Measurements from ENCODE around the gene YY1. TPM values are rescaled to one million over a fixed set of nuclear protein-coding genes. Genes with fewer than 3 reads are reported as not detected.
A peak's percentile ranks its signal among the peaks of the same experiment; 100 is the strongest.

Gene YY1
- total and polyA plus RNA-seq, 2 of the 4 experiments (the other 2 are of a cell fraction) = 21.7 to 29.9 TPM

GRCh38 chr14:100309028-100309737, 70.2 kb downstream of the YY1 start:
- TF ChIP-seq, protein P1, sequence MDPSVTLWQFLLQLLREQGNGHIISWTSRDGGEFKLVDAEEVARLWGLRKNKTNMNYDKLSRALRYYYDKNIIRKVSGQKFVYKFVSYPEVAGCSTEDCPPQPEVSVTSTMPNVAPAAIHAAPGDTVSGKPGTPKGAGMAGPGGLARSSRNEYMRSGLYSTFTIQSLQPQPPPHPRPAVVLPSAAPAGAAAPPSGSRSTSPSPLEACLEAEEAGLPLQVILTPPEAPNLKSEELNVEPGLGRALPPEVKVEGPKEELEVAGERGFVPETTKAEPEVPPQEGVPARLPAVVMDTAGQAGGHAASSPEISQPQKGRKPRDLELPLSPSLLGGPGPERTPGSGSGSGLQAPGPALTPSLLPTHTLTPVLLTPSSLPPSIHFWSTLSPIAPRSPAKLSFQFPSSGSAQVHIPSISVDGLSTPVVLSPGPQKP (IDR thresholded peaks at IDR 0.05; ENCODE audit: borderline replicate concordance, low read depth, low read length) = no peak
- TF ChIP-seq MXI1 (IDR thresholded peaks at IDR 0.05; ENCODE audit: borderline replicate concordance, low read depth, low read length) (no peak), RCOR1 (IDR thresholded peaks at IDR 0.05; ENCODE audit: insufficient replicate concordance, low read length) (no peak), USF2 (IDR thresholded peaks at IDR 0.05; ENCODE audit: low read depth, low read length) (no peak), RAD21 (IDR thresholded peaks at IDR 0.05; ENCODE audit: low read length) (no peak)
- in situ Hi-C loops (cut with MboI; ENCODE audit: low sequenced_read_pairs) = no loop called here
- 79% methylated on average over 2 of the region's 8 CpGs; no CpG with 5 or more reads in 1 of the 2 experiments for WGBS, 2 experiments (ENCODE audit: extremely low coverage in 2 of 2, insufficient read length in 1 of 2)
- Histone ChIP-seq H2BK5ac (ENCODE audit: low read depth, low read length, poor library complexity, severe bottlenecking) (no peak overlapping the region), H3K56ac (ENCODE audit: extremely low read depth, insufficient read depth, low read length) (no peak overlapping the region), H4K20me1 (ENCODE audit: insufficient read depth, low read length) (peaks cover 12% of the 10 kb centered on the region), H2AK5ac (ENCODE audit: low read depth, low read length) (no peak overlapping the region), H2BK120ac (ENCODE audit: low read depth, low read length) (no peak overlapping the region), H3K14ac (replicated peaks; ENCODE audit: low read depth, low read length) (0 out of 2 replicates have a peak overlapping the region, but pooled peaks have one; percentile 26), H2BK20ac (ENCODE audit: low read depth, low read length) (no peak overlapping the region), H3K9ac (ENCODE audit: low read depth, low read length) (no peak overlapping the region), H2AFZ (replicated peaks; ENCODE audit: low read length, poor library complexity) (no peak overlapping the region), H3K4ac (ENCODE audit: low read depth, low read length) (peak overlapping the region; percentile 30; the same call in 1 of the 2 replicates), H3K36me3 (ENCODE audit: control insufficient read depth, insufficient read depth, low read length) (peaks cover 4% of the 10 kb centered on the region; the same call in 1 of the 2 replicates), H3K27ac (ENCODE audit: insufficient read depth, low read length) (no peak overlapping the region), H4K8ac (ENCODE audit: low read depth in 2 of 2, low read length in 2 of 2) (no peak overlapping the region), H4K5ac (ENCODE audit: low read depth, low read length) (no peak overlapping the region), H2BK15ac (ENCODE audit: low read depth, low read length) (no peak overlapping the region), H3K4me1 (ENCODE audit: control insufficient read depth, insufficient read depth, low read length) (peaks cover 16% of the 10 kb centered on the region; the same call in 1 of the 2 replicates), H3K27me3 (ENCODE audit: control insufficient read depth, insufficient read depth, low read length) (no peaks in the 10 kb centered on the region), H2AK9ac (replicated peaks; ENCODE audit: low read depth, low read length, poor library complexity) (no peak overlapping the region), H3K79me1 (ENCODE audit: low read depth in 1 of 2, low read length in 2 of 2) (peaks cover 12 to 37% of the 10 kb centered on the region in 2 experiments), H3K23ac (ENCODE audit: low read depth, low read length) (0 out of 2 replicates have a peak overlapping the region, but pooled peaks have one; percentile 49), H3K9me1 (ENCODE audit: insufficient read depth, low read length) (no peaks in the 10 kb centered on the region), H3K4me2 (ENCODE audit: low read depth, low read length) (no peak overlapping the region; the same call in 1 of the 2 replicates), H3K18ac (ENCODE audit: low read depth, low read length) (no peak overlapping the region), H3K9me3 (ENCODE audit: control insufficient read depth, insufficient read depth, low read length) (no peaks in the 10 kb centered on the region), H4K91ac (ENCODE audit: insufficient read depth, low read depth, low read length) (no peak overlapping the region), H3K4me3 (ENCODE audit: insufficient read depth, low read depth, low read length) (no peak overlapping the region)
- intact Hi-C loops (cut with micrococcal nuclease) = loop anchor here (5.0 kb wide), 2 partner anchors 33 to 53 kb away; no protein-coding TSS in a partner anchor
- dilution Hi-C loops (cut with HindIII; ENCODE audit: low sequenced_read_pairs, unreplicated experiment) = no loop called here
- POLR2A ChIA-PET (ENCODE audit: unreplicated experiment) = interaction anchor here (1.0 kb wide), 1 partner anchor 66 kb away, joined by 3 read pairs; a partner anchor contains a TSS
- DNase-seq = no peak
- CTCF ChIA-PET = interaction anchor here (1.5 kb wide), 1 partner anchor 10 kb away, joined by 3 read pairs; no protein-coding TSS in a partner anchor
- ATAC-seq (ENCODE audit: low read depth) = no peak
- BruUV-seq (replicated peaks) = no TSS peak
